SK-N-SH (cell line): ENCODE data around the gene GTF2E1. TPM values are rescaled to one million over a fixed set of nuclear protein-coding genes. Genes with fewer than 3 reads are reported as not detected.

Experiments used
- CTCF ChIA-PET: fragments of 300-600, 350-600 bp; formaldehyde crosslinking; extraction: SDS; loops from one replicate; lab custom pipeline; 2021; lab: Yijun Ruan, JAX
- POLR2A ChIA-PET: fragments of 350-600 bp; sonication (Branson Sonifier 250); formaldehyde crosslinking; extraction: SDS; loops from one replicate; lab custom pipeline; 2020; ENCODE audit warnings: antibody characterized with exemption, inconsistent platforms; lab: Yijun Ruan, JAX
- DNase-seq: peaks from one replicate; pipeline ENCODE4 v3.0.0; 2012
- H2AFZ ChIP-seq: fragments of 200-600 bp; sonication (generic); 2 replicates; pipeline ENCODE4 v1.8.1; 2016; ENCODE audit warnings: antibody characterized with exemption, mild to moderate bottlenecking, low read depth
- H3F3A ChIP-seq: fragments of 200-600 bp; sonication (generic); replicated peaks from 2 replicates; pipeline ENCODE3; 2016; ENCODE audit warnings: antibody characterized with exemption, mild to moderate bottlenecking; ENCODE audit not compliant: insufficient read depth
- H3K27ac ChIP-seq, 2 experiments: fragments of 200-500 bp in 1 of 2; fragments of 200-600 bp in 1 of 2; sonication (Bioruptor generic) in 1 of 2; sonication (generic), shearing (Covaris generic) in 1 of 2; 2 replicates each; pipeline versions ENCODE4 v1.5.1 to v1.6.1; 2014 to 2016; ENCODE audit warnings: low read depth in 2 of 2, inconsistent platforms in 1 of 2, low read length in 1 of 2, mild to moderate bottlenecking in 1 of 2, mixed read lengths in 1 of 2
- H3K27me3 ChIP-seq: fragments of 200-600 bp; sonication (generic), shearing (Covaris generic); 2 replicates; pipeline ENCODE4 v1.6.1; 2016; ENCODE audit warnings: mixed run types; ENCODE audit not compliant: insufficient read depth
- H3K36me3 ChIP-seq, 2 experiments: fragments of 200-500 bp in 1 of 2; fragments of 200-600 bp in 1 of 2; sonication (Bioruptor generic) in 1 of 2; sonication (generic) in 1 of 2; replicated peaks in 1 of 2; 2 replicates each; pipeline versions ENCODE3 to v1.5.1; 2014 to 2016; ENCODE audit warnings: low read length in 1 of 2, mild to moderate bottlenecking in 1 of 2; ENCODE audit not compliant: insufficient read depth in 2 of 2, control insufficient read depth in 1 of 2
- H3K4me1 ChIP-seq, 2 experiments: fragments of 200-500 bp in 1 of 2; fragments of 200-600 bp in 1 of 2; sonication (Bioruptor generic) in 1 of 2; sonication (generic), shearing (Covaris generic) in 1 of 2; 2 replicates each; pipeline versions ENCODE4 v1.5.1 to v1.6.1; 2014 to 2016; ENCODE audit warnings: low read depth in 1 of 2, low read length in 1 of 2, mixed run types in 1 of 2; ENCODE audit not compliant: insufficient read depth in 2 of 2, control insufficient read depth in 1 of 2
- H3K4me2 ChIP-seq: fragments of 200-600 bp; sonication (generic), shearing (Covaris generic); 2 replicates; pipeline ENCODE4 v1.6.1; 2017; ENCODE audit warnings: mixed run types
- H3K4me3 ChIP-seq, 2 experiments: fragments of 200-500 bp in 1 of 2; fragments of 200-600 bp in 1 of 2; sonication (Bioruptor generic) in 1 of 2; sonication (generic), shearing (Covaris generic) in 1 of 2; 2 replicates each; pipeline versions ENCODE4 v1.5.1 to v1.8.1; 2014 to 2016; ENCODE audit warnings: low read depth in 2 of 2, inconsistent platforms in 1 of 2, low read length in 1 of 2, mild to moderate bottlenecking in 1 of 2, mixed read lengths in 1 of 2, moderate library complexity in 1 of 2
- H3K79me2 ChIP-seq: fragments of 200-600 bp; sonication (generic); 2 replicates; pipeline ENCODE4 v1.8.1; 2017; ENCODE audit warnings: mild to moderate bottlenecking; ENCODE audit not compliant: insufficient read depth
- H3K9ac ChIP-seq: fragments of 200-600 bp; sonication (generic); 2 replicates; pipeline ENCODE4 v1.6.1; 2017; ENCODE audit warnings: mixed run types
- H3K9me2 ChIP-seq: fragments of 200-600 bp; sonication (generic); 2 replicates; pipeline ENCODE4 v1.6.1; 2017; ENCODE audit warnings: mixed run types
- H3K9me3 ChIP-seq: fragments of 200-600 bp; sonication (generic); 2 replicates; pipeline ENCODE4 v1.6.1; 2017; ENCODE audit warnings: mixed run types, mild to moderate bottlenecking, moderate library complexity
- H4K20me1 ChIP-seq: fragments of 200-600 bp; sonication (generic); 2 replicates; pipeline ENCODE4 v1.6.1; 2017; ENCODE audit warnings: mild to moderate bottlenecking, mixed run types; ENCODE audit not compliant: insufficient read depth
- ELF1 ChIP-seq: IDR thresholded peaks from 2 replicates; pipeline ENCODE4 v1.4.0; 2012
- FOXJ3 ChIP-seq: sonication (generic); formaldehyde crosslinking; IDR thresholded peaks from 2 replicates; pipeline ENCODE4 v1.5.1; 2020; ENCODE audit warnings: mild to moderate bottlenecking, missing genetic modification reagents
- GATA2 ChIP-seq: sonication (generic); formaldehyde crosslinking; IDR thresholded peaks from 2 replicates; pipeline ENCODE4 v1.5.0; 2020; ENCODE audit warnings: mild to moderate bottlenecking, missing genetic modification reagents
- JUND ChIP-seq: IDR thresholded peaks from 2 replicates; pipeline ENCODE4 v1.4.0; 2012
- MEF2A ChIP-seq: IDR thresholded peaks from 2 replicates; pipeline ENCODE4 v1.4.0; 2012; ENCODE audit warnings: low read depth, borderline replicate concordance
- MXI1 ChIP-seq: IDR thresholded peaks from 2 replicates; pipeline ENCODE4 v1.6.1; 2012; ENCODE audit warnings: mild to moderate bottlenecking, low read depth, low read length, improper control_type of control experiment
- POLR2AphosphoS5 ChIP-seq: IDR thresholded peaks from 2 replicates; pipeline ENCODE4 v1.6.1; 2012; ENCODE audit warnings: low read depth, low read length
- RFX5 ChIP-seq: IDR thresholded peaks from 2 replicates; pipeline ENCODE4 v1.6.1; 2012; ENCODE audit warnings: mild to moderate bottlenecking, improper control_type of control experiment, low read length
- SIN3A ChIP-seq: IDR thresholded peaks from 2 replicates; pipeline ENCODE4 v1.6.1; 2012; ENCODE audit warnings: low read depth, mild to moderate bottlenecking, low read length, moderate library complexity, borderline replicate concordance
- TCF12 ChIP-seq: IDR thresholded peaks from 2 replicates; pipeline ENCODE4 v1.4.0; 2012
- YY1 ChIP-seq: IDR thresholded peaks from 2 replicates; pipeline ENCODE4 v1.4.0; 2012; ENCODE audit warnings: low read depth, mild to moderate bottlenecking
- WGBS: methylation state at CpG from one replicate; pipeline ENCODE4 v1.1.6; 2017; ENCODE audit warnings: low lambda C conversion rate; 5-methylcytosine and 5-hydroxymethylcytosine counted together
- polyA plus RNA-seq, 3 experiments: library from polyadenylated mRNA; depleted of rRNA; stranded (reverse); fragments of >200 nt; gene quantifications; 2 replicates each; pipeline ENCODE4 v1.2.3, GENCODE V29; 2012
- TF ChIP-seq, protein P1 (sequence below): IDR thresholded peaks from 2 replicates; pipeline ENCODE4 v1.4.0; 2012; ENCODE audit warnings: low read depth, borderline replicate concordance
- TF ChIP-seq, protein P2 (sequence below): IDR thresholded peaks from 2 replicates; pipeline ENCODE4 v1.6.1; 2012; ENCODE audit warnings: mild to moderate bottlenecking, low read depth, low read length, moderate library complexity

The GTF2E1 gene
- polyA plus RNA-seq, 1 of the 3 experiments (the other 2 are of a cell fraction) = 5.7 TPM

DNA sequence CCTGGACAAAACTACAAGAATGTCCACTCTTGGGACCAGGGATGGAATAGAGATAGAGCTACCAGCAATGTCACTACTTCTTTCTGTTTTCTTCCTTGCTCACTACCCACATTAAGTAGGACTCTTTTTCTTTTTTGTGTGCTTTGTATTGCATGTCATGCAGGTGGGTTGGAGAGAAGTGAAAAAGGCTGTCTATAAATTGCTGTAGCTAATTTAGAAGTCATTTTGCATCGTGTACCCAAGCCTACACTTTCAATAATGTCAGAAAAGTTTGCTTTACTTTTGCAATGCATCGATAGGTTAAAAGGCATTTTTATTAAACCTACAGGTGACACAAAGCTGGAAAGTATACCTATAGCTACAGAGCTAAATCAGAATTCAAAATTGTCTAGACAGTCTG lies 58.9 kb downstream of the GTF2E1 start:
- Histone ChIP-seq H3K79me2 (no peaks in the 10 kb centered on the region), H3K4me2 (no peak overlapping the region), H3K27me3 (no peaks in the 10 kb centered on the region), H3K27ac (no peak overlapping the region), H2AFZ (no peak overlapping the region), H3K9ac (no peak overlapping the region), H3K4me3 (no peak overlapping the region), H3F3A (no peaks in the 10 kb centered on the region), H3K9me2 (no peaks in the 10 kb centered on the region), H4K20me1 (no peaks in the 10 kb centered on the region), H3K9me3 (no peaks in the 10 kb centered on the region), H3K36me3 (no peaks in the 10 kb centered on the region), H3K4me1 (no peaks in the 10 kb centered on the region)
- CTCF ChIA-PET = interaction anchor here (2.9 to 3.5 kb wide), 2 partner anchors 240 to 243 kb away, joined by 13 to 16 read pairs; no protein-coding TSS in a partner anchor
- TF ChIP-seq RFX5 (no peak), TCF12 (no peak), GATA2 (CRISPR knock-in tag) (no peak), MEF2A (no peak), FOXJ3 (CRISPR knock-in tag) (no peak), YY1 (no peak), POLR2AphosphoS5 (no peak)
- TF ChIP-seq, protein P1, sequence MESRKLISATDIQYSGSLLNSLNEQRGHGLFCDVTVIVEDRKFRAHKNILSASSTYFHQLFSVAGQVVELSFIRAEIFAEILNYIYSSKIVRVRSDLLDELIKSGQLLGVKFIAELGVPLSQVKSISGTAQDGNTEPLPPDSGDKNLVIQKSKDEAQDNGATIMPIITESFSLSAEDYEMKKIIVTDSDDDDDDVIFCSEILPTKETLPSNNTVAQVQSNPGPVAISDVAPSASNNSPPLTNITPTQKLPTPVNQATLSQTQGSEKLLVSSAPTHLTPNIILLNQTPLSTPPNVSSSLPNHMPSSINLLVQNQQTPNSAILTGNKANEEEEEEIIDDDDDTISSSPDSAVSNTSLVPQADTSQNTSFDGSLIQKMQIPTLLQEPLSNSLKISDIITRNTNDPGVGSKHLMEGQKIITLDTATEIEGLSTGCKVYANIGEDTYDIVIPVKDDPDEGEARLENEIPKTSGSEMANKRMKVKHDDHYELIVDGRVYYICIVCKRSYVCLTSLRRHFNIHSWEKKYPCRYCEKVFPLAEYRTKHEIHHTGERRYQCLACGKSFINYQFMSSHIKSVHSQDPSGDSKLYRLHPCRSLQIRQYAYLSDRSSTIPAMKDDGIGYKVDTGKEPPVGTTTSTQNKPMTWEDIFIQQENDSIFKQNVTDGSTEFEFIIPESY = no peak
- TF ChIP-seq, protein P2, sequence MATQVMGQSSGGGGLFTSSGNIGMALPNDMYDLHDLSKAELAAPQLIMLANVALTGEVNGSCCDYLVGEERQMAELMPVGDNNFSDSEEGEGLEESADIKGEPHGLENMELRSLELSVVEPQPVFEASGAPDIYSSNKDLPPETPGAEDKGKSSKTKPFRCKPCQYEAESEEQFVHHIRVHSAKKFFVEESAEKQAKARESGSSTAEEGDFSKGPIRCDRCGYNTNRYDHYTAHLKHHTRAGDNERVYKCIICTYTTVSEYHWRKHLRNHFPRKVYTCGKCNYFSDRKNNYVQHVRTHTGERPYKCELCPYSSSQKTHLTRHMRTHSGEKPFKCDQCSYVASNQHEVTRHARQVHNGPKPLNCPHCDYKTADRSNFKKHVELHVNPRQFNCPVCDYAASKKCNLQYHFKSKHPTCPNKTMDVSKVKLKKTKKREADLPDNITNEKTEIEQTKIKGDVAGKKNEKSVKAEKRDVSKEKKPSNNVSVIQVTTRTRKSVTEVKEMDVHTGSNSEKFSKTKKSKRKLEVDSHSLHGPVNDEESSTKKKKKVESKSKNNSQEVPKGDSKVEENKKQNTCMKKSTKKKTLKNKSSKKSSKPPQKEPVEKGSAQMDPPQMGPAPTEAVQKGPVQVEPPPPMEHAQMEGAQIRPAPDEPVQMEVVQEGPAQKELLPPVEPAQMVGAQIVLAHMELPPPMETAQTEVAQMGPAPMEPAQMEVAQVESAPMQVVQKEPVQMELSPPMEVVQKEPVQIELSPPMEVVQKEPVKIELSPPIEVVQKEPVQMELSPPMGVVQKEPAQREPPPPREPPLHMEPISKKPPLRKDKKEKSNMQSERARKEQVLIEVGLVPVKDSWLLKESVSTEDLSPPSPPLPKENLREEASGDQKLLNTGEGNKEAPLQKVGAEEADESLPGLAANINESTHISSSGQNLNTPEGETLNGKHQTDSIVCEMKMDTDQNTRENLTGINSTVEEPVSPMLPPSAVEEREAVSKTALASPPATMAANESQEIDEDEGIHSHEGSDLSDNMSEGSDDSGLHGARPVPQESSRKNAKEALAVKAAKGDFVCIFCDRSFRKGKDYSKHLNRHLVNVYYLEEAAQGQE = no peak
- POLR2A ChIA-PET = no interaction called here
- DNase-seq = no peak
- 48% methylated on average over 2 of the region's 2 CpGs for WGBS

DNA sequence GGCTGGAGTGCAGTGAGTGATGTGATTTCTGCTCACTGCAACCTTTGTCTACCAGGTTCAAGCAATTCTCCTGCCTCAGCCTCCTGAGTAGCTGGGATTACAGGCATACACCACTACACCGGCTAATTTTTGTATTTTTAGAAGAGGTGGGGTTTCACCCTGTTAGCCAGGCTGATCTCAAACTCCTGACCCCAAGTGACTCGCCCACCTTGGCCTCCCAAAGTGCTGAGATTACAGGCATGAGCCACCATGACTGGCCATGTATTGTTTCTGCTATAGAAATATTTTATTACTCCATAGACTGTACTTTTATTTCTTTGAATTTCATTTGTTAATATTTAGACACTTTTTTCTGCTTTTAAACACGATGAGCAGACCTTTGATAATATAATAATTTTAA lies 60.4 kb downstream of the GTF2E1 start:
- Histone ChIP-seq H3K79me2 (no peaks in the 10 kb centered on the region), H3K4me2 (no peak overlapping the region), H3K9me2 (no peaks in the 10 kb centered on the region), H3K27ac (no peak overlapping the region), H3K4me3 (no peak overlapping the region), H3K36me3 (no peaks in the 10 kb centered on the region), H3K27me3 (no peaks in the 10 kb centered on the region), H2AFZ (no peak overlapping the region), H3F3A (no peaks in the 10 kb centered on the region), H3K4me1 (no peaks in the 10 kb centered on the region)
- POLR2A ChIA-PET = interaction anchor here (0.6 kb wide), 1 partner anchor 849 kb away, joined by 3 read pairs; no protein-coding TSS in a partner anchor
- TF ChIP-seq MXI1 (no peak), JUND (no peak), FOXJ3 (CRISPR knock-in tag) (no peak), SIN3A (no peak), ELF1 (no peak)
- TF ChIP-seq, protein P2 = no peak
- TF ChIP-seq, all 33 proteins: peak for 0
- CTCF ChIA-PET = interaction anchor here (0.9 to 8.7 kb wide), 4 partner anchors 8 to 244 kb away, joined by 3 to 38 read pairs (median 9); no protein-coding TSS in a partner anchor
- WGBS = 59% methylated on average over 3 of the region's 3 CpGs
- DNase-seq = no peak
- no peaks in the 10 kb centered on the region for H4K20me1 ChIP-seq
- no peaks in the 10 kb centered on the region for H3K9me3 ChIP-seq
- no peak overlapping the region for H3K9ac ChIP-seq
